GM12892 (cell line): ENCODE measurements around the gene DCHS2.

Experiments used
- DNase-seq: peaks from one replicate; pipeline ENCODE4 v3.0.0; 2011; ENCODE audit not compliant: insufficient read length
- FAIRE-seq: peaks from 2 replicates; lab custom pipeline; 2011; peaks lifted over from hg19 to GRCh38; lab: Jason Lieb, UNC
- POLR2A ChIP-seq: IDR thresholded peaks from 2 replicates; pipeline ENCODE4 v1.6.1; 2011; ENCODE audit warnings: low read depth, low read length, control low read depth
- POLR2AphosphoS5 ChIP-seq: IDR thresholded peaks from 2 replicates; pipeline ENCODE4 v1.6.1; 2011; ENCODE audit warnings: low read depth, low read length, control low read depth
- TAF1 ChIP-seq: IDR thresholded peaks from 2 replicates; pipeline ENCODE4 v1.6.1; 2011; ENCODE audit warnings: low read depth, mild to moderate bottlenecking, control low read depth, low read length, borderline replicate concordance

Gene DCHS2

DNA sequence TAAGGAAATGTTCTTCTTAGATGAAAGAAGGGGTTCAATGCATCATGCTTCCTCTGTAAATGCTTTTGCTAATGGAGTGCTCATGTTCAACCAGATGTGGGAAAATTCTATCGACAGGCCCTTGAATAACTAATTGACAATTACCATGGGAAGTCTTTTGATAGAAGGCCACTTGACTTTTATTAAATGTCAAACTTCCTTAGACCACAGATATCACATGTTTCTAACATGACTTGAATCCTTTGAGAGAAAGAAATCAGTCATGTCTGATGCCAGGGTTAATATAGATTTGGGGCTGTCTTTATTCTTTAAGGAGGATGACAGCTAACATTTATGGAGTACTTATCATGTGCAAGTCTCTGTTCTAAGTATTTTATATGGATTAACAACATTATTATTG lies 280.1 kb downstream of the DCHS2 start:
- DNase-seq, result no peak
- TF ChIP-seq TAF1 (no peak), POLR2A (no peak), POLR2AphosphoS5 (no peak)
- FAIRE-seq, result no peak

DNA sequence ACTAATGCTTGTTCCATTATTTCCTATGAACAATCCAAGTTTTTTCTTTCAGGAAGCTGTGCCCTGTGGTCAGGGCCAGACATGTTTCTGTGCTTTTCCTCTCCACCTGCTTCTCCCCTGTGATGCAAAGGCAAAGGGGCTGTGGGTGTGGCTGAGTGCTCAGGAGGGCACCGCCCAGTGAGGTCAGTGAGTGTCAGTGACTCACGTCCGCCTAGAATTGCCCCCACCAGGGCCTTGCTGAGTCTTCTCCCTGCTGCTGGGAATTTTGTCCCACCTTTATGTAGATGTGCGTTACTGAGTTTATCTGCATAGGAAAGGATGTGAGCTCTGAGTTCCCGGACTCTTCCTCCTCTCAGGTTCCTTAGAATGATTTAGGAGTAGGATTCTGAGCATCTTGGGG lies 283.2 kb downstream of the DCHS2 start:
- TF ChIP-seq TAF1 (no peak), POLR2AphosphoS5 (no peak), POLR2A (no peak)
- no peak for FAIRE-seq
- DNase-seq, result no peak

GRCh38 chr4:154205471-154205870 lies 286.1 kb downstream of the DCHS2 start:
- TF ChIP-seq TAF1 (no peak), POLR2AphosphoS5 (no peak), POLR2A (no peak)
- DNase-seq, result no peak
- no peak for FAIRE-seq

DNA sequence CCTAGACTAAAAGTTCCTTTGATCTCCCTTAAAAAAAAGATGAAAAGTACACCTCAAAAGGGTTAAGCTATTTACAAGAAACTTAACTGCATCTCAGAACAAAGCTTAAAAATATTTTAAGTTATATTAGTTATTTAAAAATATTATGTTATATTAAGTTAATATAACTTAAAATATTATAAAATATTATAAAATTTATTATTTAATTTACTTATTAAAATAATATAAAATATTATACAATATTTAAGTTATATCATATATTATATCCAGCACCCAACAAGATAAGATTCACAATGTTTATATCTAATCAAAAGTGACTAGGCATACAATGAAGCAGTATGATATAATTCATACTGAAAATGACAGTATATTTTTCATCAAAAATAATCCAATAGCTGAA lies 296.9 kb downstream of the DCHS2 start:
- DNase-seq (no peak), FAIRE-seq (no peak)
- TF ChIP-seq POLR2AphosphoS5 (no peak), POLR2A (no peak), TAF1 (no peak)

DNA sequence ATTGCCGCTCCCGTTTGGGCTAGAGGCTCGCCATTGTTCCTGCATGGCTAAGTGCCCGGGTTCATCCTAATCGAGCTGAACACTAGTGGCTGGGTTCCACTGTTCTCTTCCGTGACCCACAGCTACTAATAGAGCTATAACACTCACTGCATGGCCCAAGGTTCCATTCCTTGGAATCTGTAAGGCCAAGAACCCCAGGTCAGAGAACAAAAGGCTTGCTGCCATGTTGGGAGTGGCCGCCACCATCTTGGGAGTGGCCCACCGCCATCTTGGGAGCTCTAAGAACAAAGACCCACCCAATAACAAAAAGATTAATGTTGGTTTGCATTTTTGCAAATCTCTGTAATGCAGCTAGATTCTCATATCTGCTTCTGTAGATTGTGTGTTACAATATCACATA lies 299.0 kb downstream of the DCHS2 start:
- DNase-seq (no peak), FAIRE-seq (no peak)
- no peak for TF ChIP-seq POLR2A
- no peak for TF ChIP-seq POLR2AphosphoS5

DNA sequence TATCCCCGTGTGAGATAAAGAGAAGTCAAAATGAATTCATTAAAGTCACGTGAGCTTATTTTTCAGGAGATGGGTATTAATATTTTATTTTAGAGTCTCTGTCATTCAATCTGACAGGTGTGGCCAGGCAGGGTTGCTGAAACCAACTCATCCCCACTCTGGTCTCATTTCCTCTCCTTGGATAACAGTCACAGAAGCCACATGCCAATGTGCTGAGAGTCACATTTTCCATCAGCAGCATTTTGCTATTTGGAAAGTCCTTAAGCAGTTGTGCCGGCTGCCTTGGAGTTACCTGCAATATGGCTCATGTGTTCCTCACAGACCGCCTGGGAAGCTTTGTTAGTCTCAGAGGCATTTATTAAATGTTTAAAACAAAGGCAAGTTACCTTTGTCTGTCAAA lies 302.3 kb downstream of the DCHS2 start:
- TF ChIP-seq POLR2A (no peak), POLR2AphosphoS5 (no peak), TAF1 (no peak)
- DNase-seq (no peak), FAIRE-seq (no peak)

- TF ChIP-seq POLR2AphosphoS5 (no peak), POLR2A (no peak), TAF1 (no peak)
- FAIRE-seq (no peak), DNase-seq (no peak)
These were observed 304.7 kb downstream of the DCHS2 start for GRCh38 chr4:154186888-154187287.

DNA sequence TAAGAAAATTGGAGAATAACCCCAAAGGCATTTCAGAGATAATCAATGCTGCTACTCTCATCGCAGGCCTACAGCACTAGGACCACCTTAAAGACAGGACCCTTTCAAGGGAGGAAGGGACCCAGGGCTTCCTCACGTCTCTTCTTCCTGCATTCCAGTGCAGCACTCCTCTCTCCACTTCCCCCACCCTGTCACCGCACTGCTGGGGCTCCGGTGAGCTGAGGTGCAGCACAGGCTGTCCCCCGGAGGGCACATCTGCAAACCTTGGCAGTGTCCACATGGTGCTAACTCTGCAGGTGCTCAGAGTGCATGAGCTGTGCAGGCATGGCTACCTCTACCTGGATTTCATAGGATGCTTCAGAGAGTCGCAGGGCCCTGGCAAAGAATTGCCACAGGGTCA lies 305.6 kb downstream of the DCHS2 start:
- no peak for FAIRE-seq
- TF ChIP-seq TAF1, result no peak
- no peak for TF ChIP-seq POLR2A
- no peak for TF ChIP-seq POLR2AphosphoS5
- no peak for DNase-seq

DNA sequence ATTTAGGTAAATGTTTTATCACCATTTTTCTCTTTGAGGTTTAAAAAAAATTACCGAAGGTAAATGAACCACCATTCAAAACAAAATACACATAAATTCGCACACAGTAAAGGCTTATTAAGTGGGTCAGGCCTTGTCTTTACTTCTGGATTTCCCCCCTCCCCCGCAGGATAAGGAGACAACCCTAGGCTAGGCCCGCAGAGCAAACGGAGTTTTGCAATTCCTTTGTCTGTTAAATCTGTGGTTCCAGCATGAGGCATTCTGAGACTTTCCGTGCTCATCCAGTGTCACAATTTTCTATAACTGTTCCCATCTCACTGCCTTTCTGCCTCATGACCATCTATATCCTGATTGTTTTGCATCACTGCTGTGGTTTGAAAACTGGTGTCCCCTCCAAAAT lies 307.4 kb downstream of the DCHS2 start:
- FAIRE-seq, result no peak
- TF ChIP-seq TAF1, result no peak
- no peak for DNase-seq

GRCh38 chr4:154183264-154183663 lies 308.3 kb downstream of the DCHS2 start:
- DNase-seq, result no peak
- FAIRE-seq, result no peak
- TF ChIP-seq POLR2AphosphoS5, result no peak
- TF ChIP-seq TAF1, result no peak
- TF ChIP-seq POLR2A, result no peak
